PC-3 (cell line): ENCODE data around the gene ITGB1BP1. TPM values are rescaled to one million over a fixed set of nuclear protein-coding genes. Genes with fewer than 3 reads are reported as not detected.

Experiments
- ATAC-seq: fragments of 200-7000 bp; cut with Tn5 transposase; 2 replicates; pipeline ENCODE4 v1.9.1; 2020; ENCODE audit warnings: mild to moderate bottlenecking, moderate library complexity
- BruUV-seq: library from RNA; stranded (reverse); fragments of 400-500 nt; replicated peaks from 2 replicates; lab custom pipeline; 2021; lab: Mats Ljungman, UMichigan
- CTCF ChIA-PET: fragments of 300-600 bp; sonication (Branson Sonifier 250); formaldehyde crosslinking; loops from one replicate; lab custom pipeline; 2022; ENCODE audit warnings: antibody characterized with exemption; lab: Charles Lee
- POLR2A ChIA-PET: fragments of 300-600 bp; sonication (Branson Sonifier 250); formaldehyde crosslinking; loops from one replicate; lab custom pipeline; 2022; ENCODE audit warnings: antibody characterized with exemption; ENCODE audit not compliant: unreplicated experiment; lab: Charles Lee
- DNase-seq: peaks from one replicate; pipeline ENCODE4 v3.0.0-alpha.2; 2015
- H2AFZ ChIP-seq: fragments of 300-600 bp; sonication (generic); 2 replicates; pipeline ENCODE4 v1.6.0; 2016; ENCODE audit warnings: antibody characterized with exemption, low read length
- H3F3A ChIP-seq: fragments of 300-600 bp; sonication (generic); one replicate; pipeline ENCODE4 v1.6.0; 2017; ENCODE audit warnings: antibody characterized with exemption, low read length, control low read depth, mild to moderate bottlenecking; ENCODE audit not compliant: unreplicated experiment
- H3K27ac ChIP-seq: fragments of 300-600 bp; sonication (generic); 2 replicates; pipeline ENCODE4 v1.5.1; 2016; ENCODE audit warnings: mild to moderate bottlenecking, low read length
- H3K27me3 ChIP-seq: fragments of 300-600 bp; sonication (generic); 2 replicates; pipeline ENCODE4 v1.6.1; 2016; ENCODE audit warnings: low read length, mixed read lengths
- H3K36me3 ChIP-seq: fragments of 300-600 bp; sonication (generic); 2 replicates; pipeline ENCODE4 v1.6.1; 2016; ENCODE audit warnings: low read depth, mixed run types, low read length, mixed read lengths
- H3K4me1 ChIP-seq: fragments of 300-600 bp; sonication (generic); 2 replicates; pipeline ENCODE4 v1.5.1; 2016; ENCODE audit warnings: low read length; ENCODE audit not compliant: insufficient read depth
- H3K4me2 ChIP-seq: fragments of 300-600 bp; sonication (generic); 2 replicates; pipeline ENCODE4 v1.6.0; 2016; ENCODE audit warnings: low read length
- H3K4me3 ChIP-seq: fragments of 300-600 bp; sonication (generic); 2 replicates; pipeline ENCODE4 v1.5.1; 2016; ENCODE audit warnings: mild to moderate bottlenecking, low read length, mixed read lengths
- H3K79me2 ChIP-seq: fragments of 300-600 bp; sonication (generic); 2 replicates; pipeline ENCODE4 v1.6.1; 2017; ENCODE audit warnings: low read length, mixed read lengths
- H3K9ac ChIP-seq: fragments of 300-600 bp; sonication (generic); 2 replicates; pipeline ENCODE4 v1.6.0; 2016; ENCODE audit warnings: mild to moderate bottlenecking, low read length
- H3K9me2 ChIP-seq: fragments of 300-600 bp; sonication (generic); replicated peaks from 2 replicates; pipeline ENCODE4 v1.6.1; 2016; ENCODE audit warnings: mixed run types, low read length, mixed read lengths
- H3K9me3 ChIP-seq: fragments of 300-600 bp; sonication (generic); 2 replicates; pipeline ENCODE4 v1.6.1; 2016; ENCODE audit warnings: low read length, mixed read lengths
- H4K20me1 ChIP-seq: fragments of 300-600 bp; sonication (generic); 2 replicates; pipeline ENCODE4 v1.6.1; 2016; ENCODE audit warnings: low read length, mixed read lengths
- EZH2 ChIP-seq: fragments of 300-600 bp; sonication (generic); IDR thresholded peaks from one replicate; pipeline ENCODE4 v1.6.1; 2017; ENCODE audit warnings: antibody characterized with exemption, mild to moderate bottlenecking, low read length; ENCODE audit not compliant: unreplicated experiment
- EZH2phosphoT487 ChIP-seq: fragments of 300-600 bp; sonication (generic); IDR thresholded peaks from 2 replicates; pipeline ENCODE4 v1.6.1; 2018; ENCODE audit warnings: mild to moderate bottlenecking, antibody characterized with exemption, low read length, borderline replicate concordance
- intact Hi-C: fragments of 100-400 bp; cut with micrococcal nuclease; formaldehyde crosslinking; loops from 2 replicates; pipeline ENCODE4 v1.9.0; 2023
- total RNA-seq: library from RNA; depleted of rRNA; stranded (reverse); fragments of >200 nt; gene quantifications from 2 replicates; pipeline ENCODE4 v1.2.3, GENCODE V29; 2014
- TF ChIP-seq, protein P1 (sequence below): fragments of 300-600 bp; sonication (generic); conservative IDR thresholded peaks from 2 replicates; pipeline ENCODE4 v1.5.1; 2017; ENCODE audit warnings: antibody characterized with exemption, low read depth, mild to moderate bottlenecking, low read length

ITGB1BP1 gene
- total RNA-seq, 1 experiment from 2014 or later, result 77.6 TPM

DNA sequence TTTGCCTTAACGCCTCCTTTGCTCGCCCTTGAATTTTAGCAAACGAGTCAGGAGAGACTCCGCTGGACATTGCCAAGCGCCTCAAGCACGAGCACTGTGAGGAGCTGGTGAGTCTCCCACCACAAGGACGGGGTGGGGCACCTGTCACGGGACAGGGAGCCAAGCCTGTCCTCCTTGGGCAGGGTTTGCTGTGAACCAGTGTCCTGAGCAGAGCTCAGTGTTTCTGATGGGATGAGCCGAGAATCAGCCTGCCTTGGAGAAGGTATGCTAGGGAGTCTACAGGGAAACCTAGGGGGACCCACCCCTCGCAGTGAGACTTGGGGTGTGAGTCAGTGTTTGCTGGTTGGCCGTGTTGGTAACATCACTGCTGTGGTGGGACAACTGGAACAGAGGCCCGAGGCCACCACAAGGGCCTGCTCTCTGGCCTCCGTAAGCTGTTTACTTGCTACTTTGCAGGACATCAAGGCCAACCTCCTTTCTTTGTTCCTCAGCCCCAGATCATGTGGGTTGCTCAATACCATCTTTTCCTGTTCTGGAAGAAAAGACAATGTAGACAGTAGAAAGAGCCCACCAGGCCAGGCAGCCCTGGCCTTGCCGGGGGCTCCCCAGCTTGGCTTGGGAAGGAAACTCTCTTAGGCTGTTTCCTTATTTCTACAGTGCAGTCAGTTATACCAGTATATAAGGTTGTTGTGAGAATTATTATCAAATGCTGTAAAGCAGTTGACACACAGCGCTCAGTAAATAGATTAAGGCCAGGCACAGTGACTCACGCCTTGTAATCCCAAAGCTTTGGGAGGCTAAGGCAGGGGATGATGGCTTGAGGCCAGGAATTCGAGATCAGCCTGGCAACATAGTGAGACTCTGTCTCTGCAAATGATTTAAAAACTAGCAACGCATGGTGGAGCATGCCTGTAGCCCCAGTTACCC is 42.4 kb downstream of the ITGB1BP1 start:
- POLR2A ChIA-PET, result no interaction called here
- Histone ChIP-seq H4K20me1 (no peaks in the 10 kb centered on the region), H3K27ac (peak overlapping the region; percentile 99), H3K79me2 (no peaks in the 10 kb centered on the region), H3K36me3 (peaks cover 42% of the 10 kb centered on the region), H3K4me1 (peaks cover 70% of the 10 kb centered on the region), H3K4me3 (peak overlapping the region; percentile 18), H3K27me3 (no peaks in the 10 kb centered on the region), H3F3A (peaks cover 17% of the 10 kb centered on the region), H3K9ac (peak overlapping the region; percentile 84), H3K4me2 (peak overlapping the region; percentile 77), H3K9me3 (no peaks in the 10 kb centered on the region), H2AFZ (no peak overlapping the region), H3K9me2 (no peaks in the 10 kb centered on the region)
- CTCF ChIA-PET, result no interaction called here
- intact Hi-C loops, result no loop called here
- TSS peak; percentile 13 for BruUV-seq
- no peak for TF ChIP-seq EZH2phosphoT487
- TF ChIP-seq, protein P1, sequence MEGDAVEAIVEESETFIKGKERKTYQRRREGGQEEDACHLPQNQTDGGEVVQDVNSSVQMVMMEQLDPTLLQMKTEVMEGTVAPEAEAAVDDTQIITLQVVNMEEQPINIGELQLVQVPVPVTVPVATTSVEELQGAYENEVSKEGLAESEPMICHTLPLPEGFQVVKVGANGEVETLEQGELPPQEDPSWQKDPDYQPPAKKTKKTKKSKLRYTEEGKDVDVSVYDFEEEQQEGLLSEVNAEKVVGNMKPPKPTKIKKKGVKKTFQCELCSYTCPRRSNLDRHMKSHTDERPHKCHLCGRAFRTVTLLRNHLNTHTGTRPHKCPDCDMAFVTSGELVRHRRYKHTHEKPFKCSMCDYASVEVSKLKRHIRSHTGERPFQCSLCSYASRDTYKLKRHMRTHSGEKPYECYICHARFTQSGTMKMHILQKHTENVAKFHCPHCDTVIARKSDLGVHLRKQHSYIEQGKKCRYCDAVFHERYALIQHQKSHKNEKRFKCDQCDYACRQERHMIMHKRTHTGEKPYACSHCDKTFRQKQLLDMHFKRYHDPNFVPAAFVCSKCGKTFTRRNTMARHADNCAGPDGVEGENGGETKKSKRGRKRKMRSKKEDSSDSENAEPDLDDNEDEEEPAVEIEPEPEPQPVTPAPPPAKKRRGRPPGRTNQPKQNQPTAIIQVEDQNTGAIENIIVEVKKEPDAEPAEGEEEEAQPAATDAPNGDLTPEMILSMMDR, result no peak
- TF ChIP-seq EZH2, result no peak
- ATAC-seq (peak; percentile 82), DNase-seq (peak; percentile 97)

DNA sequence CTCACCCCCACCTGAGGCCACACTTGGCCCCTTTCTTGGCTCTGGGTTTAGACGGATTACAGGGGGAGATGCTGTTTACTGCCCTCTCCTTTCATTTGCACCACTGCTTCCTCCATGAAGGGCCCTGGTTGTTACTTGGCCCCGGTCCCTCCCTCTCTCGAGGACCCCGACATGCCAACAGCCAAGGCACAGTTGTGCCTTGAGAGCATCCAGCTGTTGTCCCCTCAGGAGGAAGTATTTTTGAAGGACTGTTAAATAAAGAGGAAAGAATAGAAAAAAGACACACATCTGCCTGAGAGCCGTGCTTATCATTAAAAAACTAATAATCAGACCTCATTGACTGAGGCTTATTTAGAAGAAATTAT is 44.0 kb downstream of the ITGB1BP1 start:
- H3K4me3 ChIP-seq, result no peak overlapping the region
- no peak overlapping the region for H2AFZ ChIP-seq
- no peaks in the 10 kb centered on the region for H3K27me3 ChIP-seq
- H3K27ac ChIP-seq, result 0 out of 2 replicates have a peak overlapping the region, but pooled peaks have one; percentile 89
- H3K79me2 ChIP-seq, result no peaks in the 10 kb centered on the region
- no peak for DNase-seq
- no peak overlapping the region for H3K4me2 ChIP-seq
- ChIA-PET POLR2A (no interaction called here), CTCF (no interaction called here)
- no peak for ATAC-seq
- H3K36me3 ChIP-seq, result peaks cover 35% of the 10 kb centered on the region
- no peak overlapping the region for H3K9ac ChIP-seq
- TF ChIP-seq EZH2phosphoT487, result no peak
- TF ChIP-seq EZH2, result no peak
- TF ChIP-seq, protein P1, result no peak
- BruUV-seq, result no TSS peak
- no peaks in the 10 kb centered on the region for H4K20me1 ChIP-seq
- H3F3A ChIP-seq, result peaks cover 11% of the 10 kb centered on the region
- intact Hi-C loops, result no loop called here
- no peaks in the 10 kb centered on the region for H3K9me3 ChIP-seq
- H3K9me2 ChIP-seq, result no peaks in the 10 kb centered on the region
- peaks cover 58% of the 10 kb centered on the region for H3K4me1 ChIP-seq
